Effector memory CD4-positive, alpha-beta T cell (primary cell): Measurements from ENCODE around the gene MTHFD1L.

Source experiments
- DNase-seq, 3 donors: peaks; one replicate each; pipeline ENCODE4 v3.0.0-alpha.2; 2020
- H3K27ac ChIP-seq: 2 replicates; pipeline ENCODE4 v1.7.0; 2013; ENCODE audit warnings: mild to moderate bottlenecking, low read length, moderate library complexity; ENCODE audit not compliant: insufficient read depth, poor library complexity, severe bottlenecking
- H3K27me3 ChIP-seq: replicated peaks from 2 replicates; pipeline ENCODE4 v1.7.0; 2013; ENCODE audit warnings: mild to moderate bottlenecking, low read length; ENCODE audit not compliant: insufficient read depth, control insufficient read depth, poor library complexity, severe bottlenecking
- H3K36me3 ChIP-seq: 2 replicates; pipeline ENCODE4 v1.7.0; 2013; ENCODE audit warnings: mild to moderate bottlenecking, low read length, moderate library complexity; ENCODE audit not compliant: control insufficient read depth, insufficient read depth
- H3K4me1 ChIP-seq: 2 replicates; pipeline ENCODE4 v1.7.0; 2013; ENCODE audit warnings: low read length, mild to moderate bottlenecking; ENCODE audit not compliant: control insufficient read depth, insufficient read depth, poor library complexity, severe bottlenecking
- H3K4me3 ChIP-seq: 2 replicates; pipeline ENCODE4 v1.7.0; 2013; ENCODE audit warnings: low read length, low read depth, mild to moderate bottlenecking; ENCODE audit not compliant: insufficient read depth, poor library complexity, severe bottlenecking
- H3K9me3 ChIP-seq: 2 replicates; pipeline ENCODE4 v1.7.0; 2013; ENCODE audit warnings: mild to moderate bottlenecking, low read length, moderate library complexity; ENCODE audit not compliant: control insufficient read depth

MTHFD1L gene

GRCh38 chr6:151018911-151019782 lies 153.6 kb downstream of the MTHFD1L start:
- no peak for DNase-seq
- no peaks in the 10 kb centered on the region for H3K4me1 ChIP-seq
- H3K36me3 ChIP-seq: peaks cover 7% of the 10 kb centered on the region
- H3K4me3 ChIP-seq: no peak overlapping the region
- no peak overlapping the region for H3K27ac ChIP-seq
- H3K9me3 ChIP-seq: no peaks in the 10 kb centered on the region
- no peaks in the 10 kb centered on the region for H3K27me3 ChIP-seq

- DNase-seq: no peak
- H3K36me3 ChIP-seq: peaks cover 7% of the 10 kb centered on the region
These were observed 156.4 kb downstream of the MTHFD1L start for GRCh38 chr6:151021896-151022295.

GRCh38 chr6:151022492-151022891 lies 157.0 kb downstream of the MTHFD1L start:
- no peak overlapping the region for H3K27ac ChIP-seq
- no peaks in the 10 kb centered on the region for H3K27me3 ChIP-seq
- H3K9me3 ChIP-seq: no peaks in the 10 kb centered on the region
- H3K36me3 ChIP-seq: peaks cover 7% of the 10 kb centered on the region
- no peak for DNase-seq
- no peaks in the 10 kb centered on the region for H3K4me1 ChIP-seq
- no peak overlapping the region for H3K4me3 ChIP-seq

More at GRCh38 chr6:151021896-151022295, 156.4 kb downstream of the MTHFD1L start:
- no peaks in the 10 kb centered on the region for H3K27me3 ChIP-seq
- no peaks in the 10 kb centered on the region for H3K9me3 ChIP-seq
- no peak overlapping the region for H3K27ac ChIP-seq
- no peak overlapping the region for H3K4me3 ChIP-seq
- no peaks in the 10 kb centered on the region for H3K4me1 ChIP-seq

- no peak overlapping the region for H3K27ac ChIP-seq
- no peaks in the 10 kb centered on the region for H3K9me3 ChIP-seq
- DNase-seq: no peak
- H3K4me3 ChIP-seq: no peak overlapping the region
- no peaks in the 10 kb centered on the region for H3K27me3 ChIP-seq
- H3K4me1 ChIP-seq: no peaks in the 10 kb centered on the region
- peaks cover 3% of the 10 kb centered on the region for H3K36me3 ChIP-seq
These were observed 157.8 kb downstream of the MTHFD1L start for GRCh38 chr6:151023342-151023741.

GRCh38 chr6:151024597-151024996 lies 159.1 kb downstream of the MTHFD1L start:
- H3K27me3 ChIP-seq: no peaks in the 10 kb centered on the region
- H3K4me3 ChIP-seq: no peak overlapping the region
- no peaks in the 10 kb centered on the region for H3K36me3 ChIP-seq
- no peaks in the 10 kb centered on the region for H3K4me1 ChIP-seq
- H3K9me3 ChIP-seq: no peaks in the 10 kb centered on the region
- DNase-seq: no peak
- no peak overlapping the region for H3K27ac ChIP-seq

- H3K36me3 ChIP-seq: no peaks in the 10 kb centered on the region
- H3K27ac ChIP-seq: no peak overlapping the region
- no peak overlapping the region for H3K4me3 ChIP-seq
- no peaks in the 10 kb centered on the region for H3K4me1 ChIP-seq
- H3K9me3 ChIP-seq: no peaks in the 10 kb centered on the region
- DNase-seq: no peak
- H3K27me3 ChIP-seq: no peaks in the 10 kb centered on the region
These were observed 159.6 kb downstream of the MTHFD1L start for GRCh38 chr6:151025076-151025475.

GRCh38 chr6:151026041-151026663 lies 160.7 kb downstream of the MTHFD1L start:
- H3K9me3 ChIP-seq: no peaks in the 10 kb centered on the region
- H3K4me3 ChIP-seq: no peak overlapping the region
- no peaks in the 10 kb centered on the region for H3K36me3 ChIP-seq
- H3K27ac ChIP-seq: no peak overlapping the region
- no peaks in the 10 kb centered on the region for H3K4me1 ChIP-seq
- no peaks in the 10 kb centered on the region for H3K27me3 ChIP-seq
- no peak for DNase-seq

GRCh38 chr6:151027295-151027747 lies 161.8 kb downstream of the MTHFD1L start:
- Histone ChIP-seq H3K36me3 (no peaks in the 10 kb centered on the region), H3K27me3 (no peaks in the 10 kb centered on the region), H3K27ac (no peak overlapping the region), H3K4me1 (no peaks in the 10 kb centered on the region), H3K9me3 (no peaks in the 10 kb centered on the region), H3K4me3 (no peak overlapping the region)
- DNase-seq: no peak

- Histone ChIP-seq H3K9me3 (no peaks in the 10 kb centered on the region), H3K36me3 (no peaks in the 10 kb centered on the region), H3K27ac (no peak overlapping the region), H3K4me3 (no peak overlapping the region), H3K27me3 (no peaks in the 10 kb centered on the region), H3K4me1 (no peaks in the 10 kb centered on the region)
- DNase-seq: no peak
These were observed 162.7 kb downstream of the MTHFD1L start for GRCh38 chr6:151027936-151028838.
